Gastroesophageal sphincter (tissue), 3 donors: ENCODE measurements around the gene TMED5.

Source experiments
- CTCF ChIP-seq, 4 experiments: fragments of 200-600 bp in 2 of 4; fragments of 450-650 bp in 2 of 4; sonication (generic) in 1 of 4; IDR thresholded peaks; one replicate each; pipeline ENCODE4 v1.5.1; 2017 to 2019; ENCODE audit warnings: antibody characterized with exemption in 4 of 4, mild to moderate bottlenecking in 2 of 4, moderate library complexity in 2 of 4
- POLR2AphosphoS5 ChIP-seq: sonication (generic); formaldehyde crosslinking; IDR thresholded peaks from one replicate; pipeline ENCODE4 v1.6.1; 2017; ENCODE audit warnings: antibody characterized with exemption

GRCh38 chr1:93179886-93180722 is at the start of gene TMED5:
- TF ChIP-seq CTCF (IDR thresholded peaks at IDR 0.05), result peak in 3 of 4 experiments; percentile 40 to 57 (median 46)
- peak; percentile 98 for TF ChIP-seq POLR2AphosphoS5
